Measurements from ENCODE around the gene UBE2R2.
"Not testable (repeated sequence)": the region's sequence is repeated elsewhere in the genome, so short reads cannot be mapped to it uniquely, and the experiment has no call there.

UBE2R2 gene

DNA sequence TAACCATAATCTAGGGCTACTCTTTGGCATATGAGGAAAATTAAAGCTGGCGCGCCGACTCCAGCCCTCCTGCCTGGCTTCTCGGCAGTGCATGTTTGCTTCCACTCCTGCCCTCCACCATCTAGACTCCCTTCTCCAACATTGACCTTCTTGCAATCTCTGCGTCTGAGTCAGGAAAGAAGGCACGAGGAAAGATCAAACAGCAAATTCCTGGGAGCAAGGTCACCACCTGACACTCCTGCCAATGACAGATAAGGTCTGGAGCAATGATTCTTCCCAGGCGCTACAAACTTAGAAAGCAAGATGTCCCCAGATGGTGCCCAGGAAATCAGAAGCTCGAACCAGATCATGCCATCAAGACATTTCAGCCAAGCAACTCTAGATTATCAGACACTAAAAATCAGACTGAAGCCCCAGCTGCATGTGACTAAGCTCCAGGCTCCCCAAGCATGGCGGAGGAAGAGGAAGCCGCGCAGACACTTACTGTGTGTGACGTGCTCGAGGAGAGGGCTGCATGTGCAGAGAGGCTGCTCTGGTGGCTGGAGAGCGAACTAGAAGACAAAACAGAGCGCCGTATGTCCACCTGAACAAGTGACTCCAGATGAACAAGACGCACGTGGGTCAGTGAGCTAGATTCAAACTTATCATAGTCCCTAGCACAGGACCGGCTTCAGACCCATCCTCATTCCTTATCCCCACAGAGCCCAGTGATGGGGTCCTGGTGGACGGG lies 115.3 kb downstream of the UBE2R2 start:
- TF ChIP-seq POLR2A (IDR thresholded peaks at IDR 0.05; ENCODE audit: low read length) (no peak), GATA1 (IDR thresholded peaks at IDR 0.05; ENCODE audit: low read depth, low read length) (no peak)
- DNase-seq, result no peak

DNA sequence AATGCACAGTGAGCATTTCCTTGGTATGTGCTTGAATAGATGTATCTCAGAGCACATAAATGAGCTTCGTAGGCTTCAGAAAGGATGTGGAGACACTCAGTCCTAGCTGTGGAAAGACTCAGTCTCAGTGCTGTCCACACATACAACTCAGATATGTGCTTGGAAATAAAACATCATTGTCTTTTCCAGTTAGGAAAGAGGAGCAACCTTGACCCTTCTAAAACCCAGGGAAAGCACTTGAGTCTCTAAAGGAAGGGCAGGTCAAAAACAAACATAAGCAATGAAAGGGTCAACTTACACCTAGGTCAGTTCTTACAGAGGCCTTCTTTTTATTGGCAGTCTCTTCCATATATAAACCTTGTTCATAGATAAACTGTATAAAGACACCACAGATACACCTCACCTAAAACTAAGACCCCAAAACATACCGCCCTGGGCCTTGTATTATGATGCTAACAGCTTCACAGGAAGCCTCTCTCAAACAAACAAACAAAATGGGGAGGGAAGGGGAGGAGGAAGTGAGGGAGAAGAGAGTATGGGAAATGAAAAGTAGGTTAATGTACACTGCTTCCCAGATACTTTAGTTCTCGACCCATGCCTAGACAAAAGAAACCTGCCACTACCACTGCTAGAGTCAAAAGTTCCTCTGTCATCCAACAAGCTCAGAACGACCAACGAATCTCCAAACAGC lies 117.4 kb downstream of the UBE2R2 start:
- no peak for DNase-seq
- TF ChIP-seq GATA1 (IDR thresholded peaks at IDR 0.05; ENCODE audit: low read depth, low read length) (no peak), POLR2A (IDR thresholded peaks at IDR 0.05; ENCODE audit: low read length) (no peak)

DNA sequence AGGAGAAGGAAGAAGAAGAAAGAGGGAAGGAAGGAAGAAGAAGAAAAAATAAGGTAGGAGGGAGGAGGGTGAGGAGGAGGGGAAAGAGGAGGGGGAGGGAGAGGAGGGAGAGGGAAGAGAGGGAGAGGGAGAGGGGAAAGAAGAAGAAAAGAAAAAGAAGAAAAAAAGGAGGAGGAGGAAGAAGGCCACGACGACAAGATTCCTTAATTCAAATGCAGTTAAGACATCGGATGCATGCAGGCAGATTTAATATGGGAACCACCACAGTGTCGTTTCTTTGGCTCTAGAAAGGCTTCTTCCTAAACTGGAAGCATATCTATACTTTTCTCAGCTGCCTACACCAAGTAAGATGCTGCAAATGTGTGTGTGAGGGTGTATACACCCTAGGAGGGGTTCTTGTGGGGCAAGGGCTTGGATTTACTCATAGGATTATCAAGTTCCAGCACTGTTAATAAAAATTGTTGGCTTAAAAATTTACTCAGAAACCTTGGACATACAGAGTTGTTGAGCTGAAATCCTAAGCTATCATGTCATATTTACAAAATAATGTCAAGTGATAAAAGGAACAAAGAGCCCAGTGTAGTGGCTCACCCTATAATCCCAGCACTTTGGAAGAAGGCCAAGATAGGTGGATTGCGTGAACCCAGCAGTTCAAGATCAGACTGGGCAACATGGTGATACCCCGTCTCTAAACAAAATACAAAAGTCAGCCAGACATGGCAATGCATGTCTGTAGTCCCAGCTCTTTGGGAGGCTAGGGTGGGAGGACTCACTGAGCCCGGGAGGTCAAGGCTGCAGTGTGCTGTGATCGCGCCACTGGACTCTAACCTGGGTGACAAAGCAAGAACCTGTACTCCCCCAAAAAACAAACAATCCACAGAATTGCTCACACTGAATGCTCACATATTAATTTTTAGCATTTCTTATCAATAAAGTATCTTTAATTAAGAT lies 123.2 kb downstream of the UBE2R2 start:
- TF ChIP-seq GATA1 (IDR thresholded peaks at IDR 0.05; ENCODE audit: low read depth, low read length) (no peak), POLR2A (IDR thresholded peaks at IDR 0.05; ENCODE audit: low read length) (no peak)
- no peak for DNase-seq

DNA sequence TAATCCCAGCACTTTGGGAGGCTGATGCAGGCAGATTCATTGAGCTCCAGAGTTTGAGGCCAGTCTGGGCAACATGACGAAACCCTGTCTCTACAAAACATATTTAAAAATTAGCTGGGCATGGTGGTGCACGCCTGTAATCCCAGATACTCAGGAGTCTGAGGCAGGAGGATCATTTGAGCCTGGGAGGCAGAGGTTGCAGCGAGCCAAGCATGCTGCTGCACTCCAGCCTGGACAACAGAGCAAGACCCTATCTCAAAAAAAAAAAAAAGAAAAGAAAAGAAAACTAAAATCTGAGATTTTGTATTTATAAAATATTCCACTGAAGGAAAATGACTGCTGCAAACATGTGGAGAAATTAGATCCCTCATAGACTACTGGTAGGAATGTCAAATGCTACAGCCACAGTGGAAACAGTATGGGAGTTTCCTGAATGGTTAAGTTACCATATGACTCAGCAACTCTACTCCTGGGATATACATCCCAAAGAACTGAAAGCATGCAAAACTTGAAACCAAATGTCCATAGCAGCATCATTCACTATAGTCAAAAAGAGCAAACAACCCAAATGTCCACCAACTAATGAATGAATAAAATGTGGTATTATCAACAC lies 125.6 kb downstream of the UBE2R2 start:
- no peak for DNase-seq
- no peak for TF ChIP-seq POLR2A (IDR thresholded peaks at IDR 0.05; ENCODE audit: low read length)
- no peak for TF ChIP-seq GATA1 (IDR thresholded peaks at IDR 0.05; ENCODE audit: low read depth, low read length)

DNA sequence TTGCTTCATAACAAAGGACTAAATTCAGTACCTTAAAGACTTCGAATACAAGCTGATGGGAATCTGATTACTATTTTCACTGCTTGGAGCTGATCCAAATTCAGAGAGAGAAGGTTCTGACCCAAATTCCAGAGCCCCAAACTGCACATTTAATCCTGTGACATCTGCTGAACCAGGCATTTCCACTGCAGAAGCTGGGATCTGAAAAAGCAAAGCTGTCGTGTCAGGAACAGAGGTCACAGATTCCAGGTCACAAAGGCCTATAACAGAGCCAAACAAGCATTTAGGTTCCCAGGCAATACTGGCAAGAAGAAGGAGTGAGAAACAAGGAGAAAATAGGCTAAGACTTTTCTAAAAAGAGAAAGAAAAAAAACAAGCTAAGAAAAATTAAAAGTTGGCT lies 126.4 kb downstream of the UBE2R2 start:
- TF ChIP-seq POLR2A (IDR thresholded peaks at IDR 0.05; ENCODE audit: low read length) (no peak), GATA1 (IDR thresholded peaks at IDR 0.05; ENCODE audit: low read depth, low read length) (no peak)
- DNase-seq, result no peak

DNA sequence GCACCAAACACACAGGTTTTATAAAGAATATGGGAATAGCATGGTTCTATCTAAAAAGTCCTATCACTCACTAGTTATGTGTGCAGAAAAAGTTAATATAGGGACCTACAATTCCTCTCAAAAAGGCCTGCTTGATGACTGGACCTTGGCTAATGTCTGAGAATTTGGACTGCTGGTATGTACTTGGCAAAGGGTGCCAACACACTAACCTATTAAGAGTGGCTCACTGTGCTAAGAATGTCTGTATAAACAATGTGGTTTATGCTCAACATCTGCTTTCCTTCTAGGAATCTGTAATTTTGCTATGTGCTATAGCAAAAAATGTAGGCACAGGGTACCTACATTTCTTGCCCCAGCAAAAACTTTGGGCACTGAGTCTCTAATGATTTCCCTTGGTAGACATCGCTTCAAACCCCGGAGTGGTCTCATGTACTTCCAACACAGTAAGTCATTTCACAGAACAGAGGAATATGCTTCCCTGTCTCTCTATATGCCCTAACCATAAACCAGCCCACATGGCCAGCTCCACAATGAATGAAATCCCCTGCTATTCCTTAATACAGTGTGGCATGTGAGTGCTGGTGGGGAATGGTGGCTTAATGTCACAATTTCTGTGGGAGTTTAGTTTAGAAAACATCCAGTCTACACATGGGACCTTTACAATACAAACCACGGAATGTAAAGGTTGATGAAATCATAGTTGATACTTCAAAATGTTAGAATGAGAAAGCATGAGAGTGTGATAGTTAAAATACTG lies 130.0 kb downstream of the UBE2R2 start:
- no peak for TF ChIP-seq GATA1 (IDR thresholded peaks at IDR 0.05; ENCODE audit: low read depth, low read length)
- TF ChIP-seq POLR2A (IDR thresholded peaks at IDR 0.05; ENCODE audit: low read length), result no peak
- no peak for DNase-seq

DNA sequence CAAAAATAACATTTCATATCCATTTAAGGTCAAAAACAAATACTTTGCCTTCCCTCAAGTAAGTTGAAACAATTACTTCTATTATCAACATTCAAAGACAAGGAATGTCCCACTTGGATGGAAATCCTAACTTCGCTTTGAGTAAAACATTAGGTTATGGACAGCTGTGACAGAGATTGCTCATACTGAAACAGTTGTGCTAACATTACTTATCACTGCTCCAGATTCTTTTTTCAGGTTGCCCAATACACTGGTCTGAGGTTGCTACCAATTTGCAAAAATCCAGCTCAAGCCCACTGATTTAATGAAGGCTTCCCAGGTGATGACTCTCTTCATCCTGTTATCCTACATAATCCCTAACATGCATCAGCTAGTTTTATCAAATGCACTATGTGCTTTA lies 133.4 kb downstream of the UBE2R2 start:
- TF ChIP-seq GATA1 (IDR thresholded peaks at IDR 0.05; ENCODE audit: low read depth, low read length), result no peak
- no peak for TF ChIP-seq POLR2A (IDR thresholded peaks at IDR 0.05; ENCODE audit: low read length)
- no peak for DNase-seq

DNA sequence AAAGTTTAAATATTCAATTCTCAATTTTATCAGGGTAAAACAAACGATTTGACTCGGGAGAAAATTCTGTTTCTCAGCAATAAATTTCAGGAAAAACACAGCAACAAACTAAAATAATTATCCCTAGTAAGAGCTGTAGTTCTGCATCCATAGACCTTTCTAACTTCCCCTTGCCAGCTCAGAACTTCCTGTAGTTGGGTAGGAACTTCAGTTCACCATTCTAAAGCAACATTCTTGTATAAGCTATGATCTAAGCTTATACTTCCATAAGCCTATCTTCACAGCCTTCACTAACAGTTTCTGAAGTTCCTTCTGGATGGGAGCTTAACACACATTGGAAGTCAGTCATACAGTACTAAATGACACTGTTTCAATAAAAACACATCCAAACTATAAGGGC lies 135.1 kb downstream of the UBE2R2 start:
- no peak for TF ChIP-seq GATA1 (IDR thresholded peaks at IDR 0.05; ENCODE audit: low read depth, low read length)
- TF ChIP-seq POLR2A (IDR thresholded peaks at IDR 0.05; ENCODE audit: low read length), result no peak
- DNase-seq, result no peak

DNA sequence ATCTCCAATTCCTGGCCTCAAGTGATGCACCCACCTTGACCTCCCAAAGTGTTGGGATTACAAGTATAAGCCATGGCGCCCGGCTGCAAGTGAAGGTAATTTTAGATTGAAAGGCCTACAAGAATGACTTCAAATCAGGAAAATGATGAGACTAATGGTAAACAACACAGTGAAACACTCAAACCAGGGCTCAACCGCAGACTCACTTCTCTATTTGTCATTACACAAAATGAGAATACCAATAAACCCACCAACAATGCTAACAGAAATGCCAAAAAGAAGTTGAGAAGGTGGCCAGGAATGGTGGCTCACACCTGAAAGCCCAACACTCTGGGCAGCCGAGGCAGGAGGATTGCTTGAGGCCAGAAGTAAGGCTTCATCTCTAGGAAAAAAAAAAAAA lies 139.6 kb downstream of the UBE2R2 start:
- TF ChIP-seq POLR2A (IDR thresholded peaks at IDR 0.05; ENCODE audit: low read length) (no peak), GATA1 (IDR thresholded peaks at IDR 0.05; ENCODE audit: low read depth, low read length) (no peak)
- no peak for DNase-seq

DNA sequence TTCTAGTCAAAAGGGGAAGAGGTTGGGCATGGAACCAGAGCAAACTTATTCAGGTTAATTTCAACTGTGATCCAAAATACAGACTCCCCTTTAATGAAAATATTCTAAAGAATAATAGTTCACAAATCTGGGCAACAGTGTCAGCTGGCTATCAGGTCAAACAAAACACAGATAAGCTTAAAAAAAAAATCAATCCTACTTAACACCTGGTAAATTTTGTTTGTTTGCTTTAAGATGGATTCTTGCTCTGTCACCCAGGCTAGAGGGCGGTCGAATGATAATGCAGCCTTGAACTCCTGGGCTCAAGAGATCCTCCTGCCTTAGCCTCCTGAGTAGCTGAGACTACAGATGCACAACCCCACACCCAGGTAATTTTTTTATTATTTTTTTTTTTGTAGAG lies 142.8 kb downstream of the UBE2R2 start:
- no peak for TF ChIP-seq GATA1 (IDR thresholded peaks at IDR 0.05; ENCODE audit: low read depth, low read length)
- no peak for TF ChIP-seq POLR2A (IDR thresholded peaks at IDR 0.05; ENCODE audit: low read length)
- DNase-seq, result no peak

DNA sequence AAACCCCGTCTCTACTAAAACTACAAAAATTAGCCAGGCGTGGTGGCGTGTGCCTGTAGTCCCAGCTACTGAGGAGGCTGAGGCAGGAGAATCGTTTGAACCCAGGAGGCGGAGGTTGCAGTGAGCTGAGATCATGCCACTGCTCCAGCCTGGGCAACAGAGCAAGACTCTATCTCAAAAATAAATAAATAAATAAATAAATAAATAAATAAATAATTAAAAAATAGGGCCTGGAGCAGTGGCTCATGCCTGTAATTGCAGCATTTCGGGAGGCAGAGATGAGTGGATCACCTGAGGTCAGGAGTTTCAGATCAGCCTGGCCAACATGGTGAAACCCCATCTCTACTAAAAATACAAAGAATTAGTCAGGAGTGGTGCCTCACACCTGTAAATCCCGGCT lies 145.5 kb downstream of the UBE2R2 start:
- DNase-seq, result not testable (repeated sequence)

DNA sequence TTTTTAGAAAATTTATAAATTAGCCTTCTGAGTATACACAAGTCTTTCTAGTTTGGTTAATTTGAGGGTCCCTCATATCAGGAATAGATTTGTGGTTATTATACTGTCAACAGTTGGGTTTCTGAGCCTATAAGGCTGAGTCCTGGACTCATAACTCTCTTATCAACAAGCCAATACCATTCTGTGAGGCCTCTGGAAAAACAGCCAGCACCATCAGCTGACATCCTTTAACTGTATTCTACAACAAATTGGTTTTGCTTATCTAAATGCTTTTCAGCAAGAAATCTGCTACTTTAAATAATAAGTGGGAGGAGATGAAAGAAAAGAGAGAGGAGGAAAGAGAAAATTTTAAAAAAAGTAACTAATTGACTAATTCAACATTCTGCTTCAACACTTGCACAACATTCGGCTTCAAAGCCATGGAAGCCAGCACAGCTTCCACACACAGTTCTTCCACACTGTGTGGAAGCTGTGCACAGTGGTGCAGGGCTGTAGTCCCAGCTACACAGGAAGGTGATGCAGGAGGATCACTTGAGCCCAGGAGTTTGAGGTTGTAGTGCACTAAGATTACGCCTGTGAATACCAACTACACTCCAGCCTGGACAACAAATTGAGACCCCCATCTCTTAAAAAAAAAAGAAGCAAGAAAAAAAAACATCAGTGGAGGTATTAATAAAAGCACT lies 147.3 kb downstream of the UBE2R2 start:
- peak in 1 of 2 experiments; percentile 8 for DNase-seq
- TF ChIP-seq POLR2A (IDR thresholded peaks at IDR 0.05; ENCODE audit: low read length) (no peak), GATA1 (IDR thresholded peaks at IDR 0.05; ENCODE audit: low read depth, low read length) (no peak)

All from erythroblast (primary cell).